Mesenchymal stem cell (in vitro differentiated cells and primary cell): ENCODE measurements around the gene ATP13A3. TPM values are rescaled to one million over a fixed set of nuclear protein-coding genes. Genes with fewer than 3 reads are reported as not detected.
"Not testable (repeated sequence)": the region's sequence is repeated elsewhere in the genome, so short reads cannot be mapped to it uniquely, and the experiment has no call there.

Experiments used
- DNase-seq: peaks from one replicate; pipeline ENCODE4 v3.0.0-alpha.2; 2013
- H2AFZ ChIP-seq: one replicate; pipeline ENCODE4 v1.6.1; 2013; ENCODE audit warnings: low read depth, mild to moderate bottlenecking, control low read depth, inconsistent platforms, low read length, moderate library complexity
- H2AK5ac ChIP-seq: 2 replicates; pipeline ENCODE4 v1.6.1; 2013; ENCODE audit warnings: low read length, moderate library complexity, mild to moderate bottlenecking, inconsistent platforms; ENCODE audit not compliant: severe bottlenecking
- H2BK120ac ChIP-seq: one replicate; pipeline ENCODE4 v1.6.1; 2013; ENCODE audit warnings: low read depth, mild to moderate bottlenecking, inconsistent platforms, low read length, moderate library complexity
- H2BK12ac ChIP-seq, 2 experiments: one replicate each; pipeline ENCODE4 v1.6.1; 2013; ENCODE audit warnings: inconsistent platforms in 2 of 2, low read length in 2 of 2, mild to moderate bottlenecking in 2 of 2, moderate library complexity in 2 of 2, control low read depth in 1 of 2
- H2BK15ac ChIP-seq: one replicate; pipeline ENCODE4 v1.6.1; 2013; ENCODE audit warnings: mild to moderate bottlenecking, low read depth, inconsistent platforms; ENCODE audit not compliant: poor library complexity, severe bottlenecking
- H2BK5ac ChIP-seq: 2 replicates; pipeline ENCODE4 v1.6.1; 2013; ENCODE audit warnings: low read depth, mild to moderate bottlenecking, low read length, control low read depth, inconsistent platforms; ENCODE audit not compliant: poor library complexity, severe bottlenecking
- H3K14ac ChIP-seq, 2 experiments: one replicate each; pipeline ENCODE4 v1.6.1; 2013; ENCODE audit warnings: inconsistent platforms in 2 of 2, low read length in 2 of 2, control low read depth in 1 of 2, mild to moderate bottlenecking in 1 of 2, moderate library complexity in 1 of 2
- H3K18ac ChIP-seq, 2 experiments: one replicate each; pipeline ENCODE4 v1.6.1; 2013; ENCODE audit warnings: inconsistent platforms in 2 of 2, low read length in 2 of 2, control low read depth in 1 of 2, low read depth in 1 of 2, mild to moderate bottlenecking in 1 of 2
- H3K23ac ChIP-seq, 2 experiments: one replicate each; pipeline ENCODE4 v1.6.1; 2013; ENCODE audit warnings: inconsistent platforms in 2 of 2, low read length in 2 of 2, mild to moderate bottlenecking in 2 of 2, moderate library complexity in 2 of 2, control low read depth in 1 of 2
- H3K27ac ChIP-seq: 2 replicates; pipeline ENCODE4 v1.5.1; 2013; ENCODE audit warnings: mild to moderate bottlenecking, moderate library complexity, low read length, control low read depth, inconsistent platforms; ENCODE audit not compliant: poor library complexity, severe bottlenecking
- H3K27me3 ChIP-seq, 2 experiments: 2 replicates each; pipeline versions ENCODE4 v1.6.1 to v1.7.0; 2013; ENCODE audit warnings: low read length in 2 of 2, mild to moderate bottlenecking in 2 of 2, moderate library complexity in 2 of 2, control low read depth in 1 of 2, inconsistent platforms in 1 of 2; ENCODE audit not compliant: control insufficient read depth in 1 of 2, insufficient read depth in 1 of 2
- H3K36me3 ChIP-seq, 2 experiments: 2 replicates each; pipeline versions ENCODE4 v1.6.1 to v1.7.0; 2013; ENCODE audit warnings: low read length in 2 of 2, control low read depth in 1 of 2, inconsistent platforms in 1 of 2, low read depth in 1 of 2, mild to moderate bottlenecking in 1 of 2; ENCODE audit not compliant: insufficient read depth in 2 of 2, control insufficient read depth in 1 of 2
- H3K4ac ChIP-seq, 2 experiments: one replicate each; pipeline ENCODE4 v1.6.1; 2013; ENCODE audit warnings: inconsistent platforms in 2 of 2, low read length in 2 of 2, mild to moderate bottlenecking in 2 of 2, moderate library complexity in 2 of 2, control low read depth in 1 of 2, low read depth in 1 of 2
- H3K4me1 ChIP-seq: 2 replicates; pipeline ENCODE4 v1.6.1; 2013; ENCODE audit warnings: low read depth, low read length, control low read depth; ENCODE audit not compliant: control insufficient read depth, insufficient read depth
- H3K4me2 ChIP-seq: 2 replicates; pipeline ENCODE4 v1.6.1; 2013; ENCODE audit warnings: low read length, mild to moderate bottlenecking, inconsistent platforms; ENCODE audit not compliant: poor library complexity, severe bottlenecking
- H3K4me3 ChIP-seq, 2 experiments: 2 replicates each; pipeline versions ENCODE4 v1.5.1 to v1.7.0; 2013; ENCODE audit warnings: low read length in 2 of 2, mild to moderate bottlenecking in 2 of 2, control low read depth in 1 of 2, low read depth in 1 of 2; ENCODE audit not compliant: insufficient read depth in 1 of 2
- H3K79me1 ChIP-seq: replicated peaks from 2 replicates; pipeline ENCODE4 v1.6.1; 2013; ENCODE audit warnings: mild to moderate bottlenecking, control low read depth, low read length, inconsistent platforms; ENCODE audit not compliant: poor library complexity, severe bottlenecking
- H3K9ac ChIP-seq: 2 replicates; pipeline ENCODE4 v1.7.0; 2013; ENCODE audit warnings: mild to moderate bottlenecking, low read length, moderate library complexity
- H3K9me3 ChIP-seq: 2 replicates; pipeline ENCODE4 v1.7.0; 2013; ENCODE audit warnings: mild to moderate bottlenecking, low read length; ENCODE audit not compliant: control insufficient read depth
- H4K8ac ChIP-seq: one replicate; pipeline ENCODE4 v1.6.1; 2013; ENCODE audit warnings: inconsistent platforms, mild to moderate bottlenecking, low read length, moderate library complexity
- H4K91ac ChIP-seq: one replicate; pipeline ENCODE4 v1.6.1; 2013; ENCODE audit warnings: mild to moderate bottlenecking, low read length, inconsistent platforms
- WGBS: methylation state at CpG from one replicate; pipeline ENCODE4 v1.1.7; 2013; ENCODE audit warnings: mixed read lengths; 5-methylcytosine and 5-hydroxymethylcytosine counted together
- polyA plus RNA-seq, 2 experiments: library from polyadenylated mRNA; stranded (reverse); fragments of 200-250 nt; gene quantifications; one replicate each; pipeline ENCODE4 v1.2.3, GENCODE V29; 2013

Gene ATP13A3
- 52.5 TPM for polyA plus RNA-seq (2013, experiment 1 of 2)
- polyA plus RNA-seq (2013, experiment 2 of 2), result 54.3 TPM

DNA sequence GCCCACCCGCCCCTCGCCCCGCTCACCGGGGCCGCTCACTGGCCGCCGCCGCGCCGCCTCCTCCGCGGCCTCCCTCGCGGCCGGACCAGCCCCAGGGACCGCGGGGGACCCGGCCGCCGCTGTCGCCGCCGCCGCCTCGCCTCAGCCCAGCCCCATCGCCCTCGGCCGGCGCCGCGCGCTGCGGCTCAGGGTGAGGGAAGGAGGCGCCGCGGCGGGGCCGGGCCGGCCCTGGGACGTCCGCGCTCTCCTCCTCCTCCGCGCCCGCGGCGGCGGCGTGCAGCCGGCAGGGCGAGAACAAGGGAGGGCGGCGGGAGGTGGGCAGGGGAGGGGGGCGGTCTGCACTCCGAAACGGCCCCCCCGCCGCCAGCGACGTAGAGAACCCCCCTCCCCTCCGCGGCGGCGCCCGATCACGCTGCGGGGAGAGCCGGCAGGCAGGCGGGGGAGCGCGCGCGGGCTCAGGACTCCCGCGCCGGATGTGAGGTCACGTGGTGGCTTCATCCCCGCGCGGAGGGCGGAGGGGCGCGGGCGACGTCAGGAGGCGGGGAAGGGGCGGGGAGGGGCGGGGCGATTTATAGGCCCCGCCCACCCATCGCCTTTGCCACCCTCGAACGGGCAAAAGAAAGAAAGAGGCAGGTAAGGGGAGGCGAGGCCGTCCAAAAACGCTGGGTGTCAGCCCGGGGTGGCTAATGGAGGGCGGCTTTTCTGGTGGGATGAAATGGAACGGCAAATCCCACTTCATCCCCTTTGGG is at the start of gene ATP13A3:
ATP13A3 (minus strand) TSS at position 463 of the 749 bp plus-strand sequence. CDS start 24,812 bp downstream, outside the sequence.
- peak within 1 kb of the TSS; percentile 92 to 99 for H3K18ac ChIP-seq
- H4K91ac ChIP-seq, result peak within 1 kb of the TSS; percentile 99
- peak within 1 kb of the TSS; percentile 87 to 91 for H3K14ac ChIP-seq
- no peak within 1 kb of the TSS for H2BK5ac ChIP-seq
- H3K23ac ChIP-seq, result peak within 1 kb of the TSS in 1 of 2 experiments; percentile 97
- peak within 1 kb of the TSS; percentile 70 for H2AK5ac ChIP-seq
- peaks cover 2% of the 10 kb centered on the region for H3K79me1 ChIP-seq
- H3K27me3 ChIP-seq, result no peaks in the 10 kb centered on the region
- H2AFZ ChIP-seq, result no peak within 1 kb of the TSS
- H3K9me3 ChIP-seq, result no peaks in the 10 kb centered on the region
- H3K4me2 ChIP-seq, result peak within 1 kb of the TSS; percentile 87
- peaks cover 0 to 27% of the 10 kb centered on the region in 2 experiments for H3K36me3 ChIP-seq
- peak within 1 kb of the TSS; percentile 79 to 95 for H3K4ac ChIP-seq
- peak; percentile 88 for DNase-seq
- H4K8ac ChIP-seq, result peak within 1 kb of the TSS; percentile 79
- peak within 1 kb of the TSS; percentile 79 to 96 for H3K4me3 ChIP-seq
- H2BK15ac ChIP-seq, result peak within 1 kb of the TSS; percentile 98
- peak within 1 kb of the TSS; percentile 38 to 96 for H2BK12ac ChIP-seq
- H2BK120ac ChIP-seq, result peak within 1 kb of the TSS; percentile 88
- peaks cover 5% of the 10 kb centered on the region for H3K4me1 ChIP-seq
- H3K27ac ChIP-seq, result peak within 1 kb of the TSS; percentile 16
- peak within 1 kb of the TSS; percentile 100 for H3K9ac ChIP-seq
- 4% methylated on average over 26 of the region's 99 CpGs for WGBS

- H3K27me3 ChIP-seq, H3K23ac ChIP-seq, H3K18ac ChIP-seq, H2BK5ac ChIP-seq, DNase-seq, H4K8ac ChIP-seq, H3K27ac ChIP-seq, H3K79me1 ChIP-seq, H2AFZ ChIP-seq, H3K9ac ChIP-seq, H2AK5ac ChIP-seq, H3K4ac ChIP-seq, H2BK12ac ChIP-seq, H2BK15ac ChIP-seq, H3K4me3 ChIP-seq, H3K14ac ChIP-seq, H3K4me1 ChIP-seq, H3K4me2 ChIP-seq, H2BK120ac ChIP-seq, H4K91ac ChIP-seq, H3K36me3 ChIP-seq: not testable (repeated sequence)
- 97% methylated on average over 8 of the region's 10 CpGs for WGBS
- peaks cover 13% of the 10 kb centered on the region for H3K9me3 ChIP-seq
Observed at GRCh38 chr3:194535199-194535598, 48.4 kb upstream of the ATP13A3 start.

GRCh38 chr3:194534243-194534642 is 47.4 kb upstream of the ATP13A3 start:
- Histone ChIP-seq H3K4me1 (peaks cover 9% of the 10 kb centered on the region), H3K79me1 (no peaks in the 10 kb centered on the region), H3K9me3 (peaks cover 13% of the 10 kb centered on the region)

DNA sequence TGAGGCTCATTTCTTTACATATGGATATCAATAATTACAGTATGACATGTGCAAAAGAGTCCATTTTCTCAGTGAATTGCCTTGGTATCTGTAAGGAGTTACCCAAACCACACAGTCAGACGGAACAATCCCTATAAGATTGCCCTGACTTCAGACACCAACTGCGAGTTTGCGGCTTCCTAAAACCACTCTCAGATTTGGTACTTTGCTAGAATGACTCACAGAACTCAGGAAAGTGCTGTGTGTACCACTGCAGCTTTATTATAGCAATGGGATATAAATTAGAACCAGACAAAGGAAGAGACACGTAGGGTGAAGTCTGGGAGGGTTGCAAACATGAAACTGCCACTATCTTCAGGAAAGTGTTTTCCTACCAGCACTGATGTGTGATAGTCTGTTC is 45.8 kb upstream of the ATP13A3 start:
- no peak overlapping the region for H3K27ac ChIP-seq
- H2BK12ac ChIP-seq, result no peak overlapping the region
- peak; percentile 34 for DNase-seq
- no peak overlapping the region for H4K8ac ChIP-seq
- H3K4me3 ChIP-seq, result no peak overlapping the region
- no peak overlapping the region for H2BK120ac ChIP-seq
- no peak overlapping the region for H3K18ac ChIP-seq
- H3K14ac ChIP-seq, result no peak overlapping the region
- H3K9ac ChIP-seq, result no peak overlapping the region
- H3K4ac ChIP-seq, result no peak overlapping the region
- no peak overlapping the region for H2AK5ac ChIP-seq
- no peaks in the 10 kb centered on the region for H3K36me3 ChIP-seq
- peaks cover 5% of the 10 kb centered on the region for H3K4me1 ChIP-seq
- 46% methylated on average over 2 of the region's 4 CpGs for WGBS
- peaks cover 13% of the 10 kb centered on the region for H3K9me3 ChIP-seq
- no peaks in the 10 kb centered on the region for H3K27me3 ChIP-seq
- no peak overlapping the region for H3K23ac ChIP-seq
- H3K79me1 ChIP-seq, result no peaks in the 10 kb centered on the region
- H2AFZ ChIP-seq, result no peak overlapping the region
- H4K91ac ChIP-seq, result no peak overlapping the region
- H2BK5ac ChIP-seq, result no peak overlapping the region
- H2BK15ac ChIP-seq, result no peak overlapping the region
- H3K4me2 ChIP-seq, result no peak overlapping the region

More at GRCh38 chr3:194534243-194534642, 47.4 kb upstream of the ATP13A3 start:
- Histone ChIP-seq H2BK5ac (no peak overlapping the region), H2AK5ac (no peak overlapping the region), H3K14ac (no peak overlapping the region), H2AFZ (no peak overlapping the region), H3K9ac (no peak overlapping the region), H3K4me3 (peak overlapping the region in 1 of 2 experiments; percentile 4), H4K8ac (no peak overlapping the region), H3K27me3 (no peaks in the 10 kb centered on the region), H2BK12ac (no peak overlapping the region), H2BK120ac (no peak overlapping the region), H2BK15ac (no peak overlapping the region), H4K91ac (no peak overlapping the region), H3K4ac (no peak overlapping the region), H3K27ac (no peak overlapping the region), H3K18ac (no peak overlapping the region), H3K4me2 (no peak overlapping the region), H3K36me3 (no peaks in the 10 kb centered on the region), H3K23ac (no peak overlapping the region)
- no peak for DNase-seq
- 92% methylated on average over 3 of the region's 3 CpGs for WGBS
